ENCODE results near the gene RNF144B. TPM values are rescaled to one million over a fixed set of nuclear protein-coding genes. Genes with fewer than 3 reads are reported as not detected.
A peak's percentile ranks its signal among the peaks of the same experiment; 100 is the strongest.

Gene RNF144B
- total and polyA plus RNA-seq, 2 donors (not counting 1 experiment from before 2014, with no cell fraction given) = 3.0 to 17.0 TPM

DNA sequence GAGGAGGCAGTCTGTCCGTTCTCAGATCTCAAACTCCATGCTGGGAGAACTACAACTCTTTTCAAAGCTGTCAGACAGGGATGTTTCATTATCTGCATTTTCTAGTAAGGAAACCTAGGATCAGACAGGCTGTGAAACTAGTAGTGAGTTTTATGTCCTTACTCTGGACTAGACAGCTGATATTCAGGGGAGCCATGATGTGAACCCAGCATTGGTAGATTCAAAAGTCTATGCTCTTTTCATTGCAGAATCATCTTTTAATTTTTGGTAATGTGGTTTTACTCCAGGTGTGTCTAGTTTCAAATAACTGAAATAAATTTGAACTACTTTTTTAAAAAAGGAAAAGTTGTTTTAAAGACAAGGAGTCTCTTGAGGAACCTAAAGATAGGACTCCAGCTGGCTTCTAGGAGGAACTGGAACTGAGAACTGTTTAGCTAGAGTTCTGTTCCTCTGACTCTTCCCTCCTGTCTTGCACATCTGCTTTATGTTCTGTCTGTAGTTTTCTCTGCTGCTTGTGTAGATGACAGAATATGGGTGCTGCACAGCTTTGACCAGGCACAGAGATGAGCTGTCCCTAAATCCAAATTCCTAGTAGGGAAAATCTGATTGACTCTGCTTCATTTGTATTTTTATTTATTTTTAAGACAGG lies 27.8 kb upstream of the RNF144B start:
- TF ChIP-seq EZH2 (IDR thresholded peaks at IDR 0.05; ENCODE audit: borderline replicate concordance, insufficient read depth, low read depth, low read length, poor library complexity, severe bottlenecking) = no peak
- TF ChIP-seq, protein P1, sequence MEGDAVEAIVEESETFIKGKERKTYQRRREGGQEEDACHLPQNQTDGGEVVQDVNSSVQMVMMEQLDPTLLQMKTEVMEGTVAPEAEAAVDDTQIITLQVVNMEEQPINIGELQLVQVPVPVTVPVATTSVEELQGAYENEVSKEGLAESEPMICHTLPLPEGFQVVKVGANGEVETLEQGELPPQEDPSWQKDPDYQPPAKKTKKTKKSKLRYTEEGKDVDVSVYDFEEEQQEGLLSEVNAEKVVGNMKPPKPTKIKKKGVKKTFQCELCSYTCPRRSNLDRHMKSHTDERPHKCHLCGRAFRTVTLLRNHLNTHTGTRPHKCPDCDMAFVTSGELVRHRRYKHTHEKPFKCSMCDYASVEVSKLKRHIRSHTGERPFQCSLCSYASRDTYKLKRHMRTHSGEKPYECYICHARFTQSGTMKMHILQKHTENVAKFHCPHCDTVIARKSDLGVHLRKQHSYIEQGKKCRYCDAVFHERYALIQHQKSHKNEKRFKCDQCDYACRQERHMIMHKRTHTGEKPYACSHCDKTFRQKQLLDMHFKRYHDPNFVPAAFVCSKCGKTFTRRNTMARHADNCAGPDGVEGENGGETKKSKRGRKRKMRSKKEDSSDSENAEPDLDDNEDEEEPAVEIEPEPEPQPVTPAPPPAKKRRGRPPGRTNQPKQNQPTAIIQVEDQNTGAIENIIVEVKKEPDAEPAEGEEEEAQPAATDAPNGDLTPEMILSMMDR (IDR thresholded peaks at IDR 0.05) = no peak
- no peak overlapping the region for H3K4me3 ChIP-seq (ENCODE audit: control extremely low read depth in 1 of 5, extremely low read depth in 1 of 5, insufficient read depth in 1 of 5, low read depth in 2 of 5, low read length in 4 of 5)
- H2AFZ ChIP-seq (ENCODE audit: insufficient read depth, low read depth, low read length, poor library complexity, severe bottlenecking) = no peak overlapping the region
- H3K27ac ChIP-seq (ENCODE audit: low read length in 2 of 2) = peak overlapping the region in 1 of 2 donors; percentile 59
- ATAC-seq (ENCODE audit: low read depth) = peak; percentile 61
- H3K9me3 ChIP-seq (ENCODE audit: control extremely low read depth in 1 of 3, control insufficient read depth in 2 of 3, insufficient read depth in 1 of 3, low read length in 2 of 3) = peaks cover 0 to 2% (median 0%) of the 10 kb centered on the region in 3 donors
- peaks cover 24 to 35% of the 10 kb centered on the region in 2 donors for H3K4me1 ChIP-seq (ENCODE audit: control insufficient read depth in 2 of 2, insufficient read depth in 2 of 2, low read length in 2 of 2)
- Mint-ChIP-seq H3K4me3 (peak overlapping the region; percentile 60), H3K9me3 (ENCODE audit: insufficient read depth) (peaks cover 1% of the 10 kb centered on the region), H3K27ac (peak overlapping the region; percentile 76), H3K4me1 (peaks cover 30% of the 10 kb centered on the region), H3K27me3 (no peaks in the 10 kb centered on the region)
- no peaks in the 10 kb centered on the region for H3K79me2 ChIP-seq (ENCODE audit: control insufficient read depth, insufficient read depth, low read length)
- peak; percentile 48 for DNase-seq
- ChIA-PET CTCF (interaction anchor here (0.7 to 2.2 kb wide), 5 partner anchors 10 to 33 kb away, joined by 3 to 5 read pairs (median 4); partner anchors contain the start of gene RNF144B), POLR2A (interaction anchor here (0.7 to 1.4 kb wide), 2 partner anchors 22 to 29 kb away, joined by 4 to 5 read pairs; no protein-coding TSS in a partner anchor)
- H3K4me2 ChIP-seq (replicated peaks; ENCODE audit: low read depth, low read length, poor library complexity, severe bottlenecking) = peak overlapping the region; percentile 51
- H3K9ac ChIP-seq (ENCODE audit: low read length) = peak overlapping the region; percentile 9
- H4K20me1 ChIP-seq (ENCODE audit: control insufficient read depth, insufficient read depth, low read length, poor library complexity, severe bottlenecking) = no peaks in the 10 kb centered on the region
- H3K27me3 ChIP-seq (replicated peaks in 1 of 4; ENCODE audit: control extremely low read depth in 1 of 4, control insufficient read depth in 3 of 4, insufficient read depth in 4 of 4, low read length in 3 of 4) = no peaks in the 10 kb centered on the region
- no CpG with 5 or more reads among the region's 1 CpG for WGBS (ENCODE audit: insufficient coverage)
- H3K36me3 ChIP-seq (replicated peaks in 1 of 2; ENCODE audit: control extremely low read depth in 1 of 2, control insufficient read depth in 1 of 2, extremely low read depth in 1 of 2, insufficient read depth in 2 of 2, low read length in 1 of 2) = no peaks in the 10 kb centered on the region
- intact Hi-C loops (cut with micrococcal nuclease) = no loop called here

DNA sequence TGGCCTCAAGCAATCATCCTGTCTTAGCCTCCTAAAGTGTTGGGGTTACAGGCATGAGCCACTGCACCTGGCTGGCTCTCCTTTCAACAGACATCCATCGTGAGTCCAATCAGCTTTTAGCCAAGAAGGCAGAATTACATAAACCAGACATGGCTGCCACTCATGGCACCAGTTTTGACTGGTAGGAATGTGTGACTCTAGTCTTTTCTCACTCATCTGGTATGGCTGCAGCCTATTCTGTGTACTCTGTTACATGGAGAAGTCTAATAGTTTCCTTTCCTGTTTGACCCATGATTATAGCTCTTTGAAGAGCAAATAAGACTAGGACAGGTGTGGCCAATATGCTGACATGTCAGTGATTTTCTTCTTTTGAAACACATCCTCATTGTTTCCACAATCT lies 27.0 kb upstream of the RNF144B start:
- Histone ChIP-seq H3K4me3 (ENCODE audit: control extremely low read depth in 1 of 5, extremely low read depth in 1 of 5, insufficient read depth in 1 of 5, low read depth in 2 of 5, low read length in 4 of 5) (no peak overlapping the region), H3K9me3 (ENCODE audit: control extremely low read depth in 1 of 3, control insufficient read depth in 2 of 3, insufficient read depth in 1 of 3, low read length in 2 of 3) (peaks cover 0 to 2% (median 0%) of the 10 kb centered on the region in 3 donors), H2AFZ (ENCODE audit: insufficient read depth, low read depth, low read length, poor library complexity, severe bottlenecking) (peak overlapping the region; percentile 34), H3K4me1 (ENCODE audit: control insufficient read depth in 2 of 2, insufficient read depth in 2 of 2, low read length in 2 of 2) (peaks cover 24 to 35% of the 10 kb centered on the region in 2 donors), H3K4me2 (replicated peaks; ENCODE audit: low read depth, low read length, poor library complexity, severe bottlenecking) (peak overlapping the region; percentile 51), H4K20me1 (ENCODE audit: control insufficient read depth, insufficient read depth, low read length, poor library complexity, severe bottlenecking) (no peaks in the 10 kb centered on the region), H3K27ac (ENCODE audit: low read length in 2 of 2) (peak overlapping the region in 1 of 2 donors; percentile 59), H3K9ac (ENCODE audit: low read length) (no peak overlapping the region), H3K36me3 (replicated peaks in 1 of 2; ENCODE audit: control extremely low read depth in 1 of 2, control insufficient read depth in 1 of 2, extremely low read depth in 1 of 2, insufficient read depth in 2 of 2, low read length in 1 of 2) (no peaks in the 10 kb centered on the region), H3K79me2 (ENCODE audit: control insufficient read depth, insufficient read depth, low read length) (no peaks in the 10 kb centered on the region), H3K27me3 (replicated peaks in 1 of 4; ENCODE audit: control extremely low read depth in 1 of 4, control insufficient read depth in 3 of 4, insufficient read depth in 4 of 4, low read length in 3 of 4) (no peaks in the 10 kb centered on the region)
- peaks cover 30% of the 10 kb centered on the region for H3K4me1 Mint-ChIP-seq
- H3K9me3 Mint-ChIP-seq (ENCODE audit: insufficient read depth) = no peaks in the 10 kb centered on the region
- ChIA-PET CTCF (interaction anchor here (0.7 to 2.2 kb wide), 4 partner anchors 9 to 27 kb away, joined by 3 to 5 read pairs (median 3); partner anchors contain the start of gene RNF144B), POLR2A (no interaction called here)
- TF ChIP-seq, protein P1 (IDR thresholded peaks at IDR 0.05) = no peak
- no peak for TF ChIP-seq EZH2 (IDR thresholded peaks at IDR 0.05; ENCODE audit: borderline replicate concordance, insufficient read depth, low read depth, low read length, poor library complexity, severe bottlenecking)
- ATAC-seq (ENCODE audit: low read depth) (no peak), DNase-seq (no peak)
- no peaks in the 10 kb centered on the region for H3K27me3 Mint-ChIP-seq
- intact Hi-C loops (cut with micrococcal nuclease) = no loop called here
- H3K4me3 Mint-ChIP-seq = peak overlapping the region; percentile 42
- peak overlapping the region; percentile 76 for H3K27ac Mint-ChIP-seq
- WGBS (ENCODE audit: insufficient coverage) = no CpG with 5 or more reads among the region's 1 CpG
